ENCODE measurements around the gene ATP4B.

The ATP4B gene

GRCh38 chr13:113603116-113603710 lies 54.8 kb downstream of the ATP4B start:
- no peak for DNase-seq

GRCh38 chr13:113602291-113602988 lies 55.6 kb downstream of the ATP4B start:
- no peak for DNase-seq

- no peak for DNase-seq
Measured at GRCh38 chr13:113601166-113602070, 56.6 kb downstream of the ATP4B start.

- no peak for DNase-seq
Measured at GRCh38 chr13:113599391-113599790, 58.6 kb downstream of the ATP4B start.
